ENCODE results near the gene MAPK8IP1. TPM values are rescaled to one million over a fixed set of nuclear protein-coding genes. Genes with fewer than 3 reads are reported as not detected.

Gene MAPK8IP1
- total RNA-seq, 2 donors from 2014 or later, result 9.5 to 10.4 TPM

GRCh38 chr11:45851228-45851627 lies 34.2 kb upstream of the MAPK8IP1 start:
- DNase-seq (ENCODE audit: low spot score), result no peak
- no peak for TF ChIP-seq CTCF (IDR thresholded peaks at IDR 0.05)
- H3K4me1 ChIP-seq (ENCODE audit: control insufficient read depth in 1 of 2, low read depth in 2 of 2), result peaks cover 48 to 86% of the 10 kb centered on the region in 2 donors
- H3K27me3 ChIP-seq (replicated peaks; ENCODE audit: insufficient read depth), result no peaks in the 10 kb centered on the region
- no peaks in the 10 kb centered on the region for H3K36me3 ChIP-seq
- no peak overlapping the region for H3K4me3 ChIP-seq
- ATAC-seq (ENCODE audit: insufficient number of reproducible peaks, low FRiP score, low read depth), result no peak
- no peaks in the 10 kb centered on the region for H3K9me3 ChIP-seq
- no peak overlapping the region for H3K27ac ChIP-seq

DNA sequence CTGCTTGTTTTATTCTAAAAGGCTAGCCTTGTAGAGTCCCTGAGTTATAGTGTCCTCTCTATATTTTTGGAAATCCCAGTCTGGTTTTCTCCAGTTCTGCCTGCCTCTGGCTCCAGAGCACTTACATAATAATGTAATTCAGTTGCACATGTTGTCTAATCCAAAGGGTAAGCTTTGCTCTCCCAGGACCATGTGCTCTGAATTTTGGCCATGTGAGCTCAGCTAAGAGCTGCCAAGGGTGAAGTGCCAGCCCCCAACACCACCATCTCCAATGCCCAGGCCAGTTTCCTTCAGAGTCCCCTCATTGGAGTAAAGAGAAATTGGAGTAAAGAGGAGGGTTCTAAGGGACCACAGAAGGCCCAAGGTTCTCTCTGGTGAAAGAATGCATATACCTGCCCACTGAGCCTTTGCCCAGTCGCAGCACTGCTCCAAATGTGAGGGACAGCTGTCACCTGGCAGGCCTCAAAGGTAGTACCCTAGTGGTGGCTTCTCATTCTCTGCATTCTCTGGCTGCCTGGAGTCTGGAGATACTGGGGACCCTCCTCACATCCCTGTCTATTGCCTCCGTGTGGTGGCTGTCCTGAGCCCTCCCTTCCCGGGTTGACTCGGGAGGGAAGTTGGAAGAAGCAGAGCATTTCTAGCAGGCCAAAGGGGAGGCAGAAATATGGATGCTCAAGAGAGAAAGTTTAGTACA lies 33.3 kb upstream of the MAPK8IP1 start:
- Histone ChIP-seq H3K27me3 (replicated peaks; ENCODE audit: insufficient read depth) (no peaks in the 10 kb centered on the region), H3K27ac (peak overlapping the region; percentile 13 to 31), H3K4me1 (ENCODE audit: control insufficient read depth in 1 of 2, low read depth in 2 of 2) (peaks cover 51 to 89% of the 10 kb centered on the region in 2 donors), H3K4me3 (no peak overlapping the region), H3K36me3 (no peaks in the 10 kb centered on the region), H3K9me3 (no peaks in the 10 kb centered on the region)
- ATAC-seq (ENCODE audit: insufficient number of reproducible peaks, low FRiP score, low read depth) (no peak), DNase-seq (ENCODE audit: low spot score) (no peak)
- TF ChIP-seq CTCF (IDR thresholded peaks at IDR 0.05), result no peak

GRCh38 chr11:45852712-45853101 lies 32.7 kb upstream of the MAPK8IP1 start:
- H3K4me3 ChIP-seq, result no peak overlapping the region
- no peak for DNase-seq (ENCODE audit: low spot score)
- no peak for TF ChIP-seq CTCF (IDR thresholded peaks at IDR 0.05)
- H3K4me1 ChIP-seq (ENCODE audit: control insufficient read depth in 1 of 2, low read depth in 2 of 2), result peaks cover 57 to 94% of the 10 kb centered on the region in 2 donors
- H3K9me3 ChIP-seq, result no peaks in the 10 kb centered on the region
- H3K27me3 ChIP-seq (replicated peaks; ENCODE audit: insufficient read depth), result no peaks in the 10 kb centered on the region
- peak overlapping the region in 1 of 2 donors; percentile 31 for H3K27ac ChIP-seq
- no peak for ATAC-seq (ENCODE audit: insufficient number of reproducible peaks, low FRiP score, low read depth)
- no peaks in the 10 kb centered on the region for H3K36me3 ChIP-seq

DNA sequence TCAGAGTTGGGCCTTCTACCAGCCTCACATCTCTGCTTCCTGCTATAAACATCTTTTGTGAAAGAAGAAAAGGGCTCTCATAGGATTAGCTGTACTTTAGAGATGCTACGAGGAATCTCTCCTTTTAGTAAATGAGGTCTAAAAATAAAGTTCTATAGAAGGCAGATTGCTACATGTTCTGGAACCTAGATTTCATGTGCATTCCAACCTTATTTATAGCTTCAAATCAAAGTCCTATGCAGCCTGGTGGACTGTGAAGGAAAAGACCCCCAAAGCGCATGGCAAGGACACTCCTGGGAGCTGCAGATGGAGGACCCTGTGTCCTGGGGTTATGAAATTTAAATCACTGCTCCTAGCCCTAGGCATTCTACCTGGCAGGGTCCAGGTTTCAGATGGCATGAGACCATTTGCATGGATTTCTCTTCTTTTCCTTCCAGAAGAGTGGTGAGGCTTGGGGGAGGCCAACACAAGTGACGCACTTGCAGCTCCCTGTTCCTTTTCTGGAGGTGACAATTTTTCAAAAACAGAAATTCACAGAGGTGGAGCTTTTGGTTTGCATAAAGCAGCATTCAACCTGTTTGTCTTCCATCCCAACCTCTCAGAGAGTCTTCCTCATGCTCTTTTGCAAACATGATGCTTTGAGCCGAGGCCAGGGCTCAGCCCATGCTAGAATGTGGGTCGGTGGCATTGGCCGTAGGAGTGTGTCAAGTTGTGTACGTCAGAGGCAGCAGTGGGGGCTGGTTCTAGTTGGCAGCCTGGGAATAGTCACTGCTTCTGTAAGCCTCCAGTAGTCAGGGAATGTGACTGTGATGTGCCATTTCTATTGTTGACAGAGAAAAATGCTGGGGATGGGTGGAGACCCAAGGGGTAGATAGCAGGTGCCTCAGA lies 31.9 kb upstream of the MAPK8IP1 start:
- Histone ChIP-seq H3K36me3 (peaks cover 1% of the 10 kb centered on the region), H3K4me1 (ENCODE audit: control insufficient read depth in 1 of 2, low read depth in 2 of 2) (peaks cover 60 to 99% of the 10 kb centered on the region in 2 donors), H3K9me3 (no peaks in the 10 kb centered on the region), H3K27me3 (replicated peaks; ENCODE audit: insufficient read depth) (no peaks in the 10 kb centered on the region), H3K4me3 (no peak overlapping the region), H3K27ac (peak overlapping the region in 1 of 2 donors; percentile 3)
- DNase-seq (ENCODE audit: low spot score) (no peak), ATAC-seq (ENCODE audit: insufficient number of reproducible peaks, low FRiP score, low read depth) (no peak)
- TF ChIP-seq CTCF (IDR thresholded peaks at IDR 0.05), result no peak

DNA sequence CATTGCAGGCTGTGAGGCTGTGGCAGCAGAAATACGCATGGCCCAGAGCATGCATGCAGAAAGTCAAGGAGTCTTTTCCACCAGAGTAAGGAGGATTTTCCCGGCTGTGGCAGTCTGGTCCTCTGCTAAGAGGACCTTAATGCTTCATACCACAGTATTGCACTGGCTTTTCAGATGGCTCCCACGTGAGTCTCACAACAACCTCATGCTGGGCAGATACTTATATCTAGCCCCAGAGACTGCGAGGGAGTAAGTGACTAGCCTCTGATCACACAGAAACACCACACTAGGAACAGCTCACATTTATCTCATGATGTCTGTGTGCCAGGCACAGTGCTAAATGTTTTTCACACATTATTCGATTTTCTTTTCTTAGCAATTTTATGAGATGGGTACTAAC lies 30.1 kb upstream of the MAPK8IP1 start:
- DNase-seq (ENCODE audit: low spot score), result no peak
- H3K9me3 ChIP-seq, result no peaks in the 10 kb centered on the region
- no peak for ATAC-seq (ENCODE audit: insufficient number of reproducible peaks, low FRiP score, low read depth)
- peaks cover 6% of the 10 kb centered on the region for H3K36me3 ChIP-seq
- TF ChIP-seq CTCF (IDR thresholded peaks at IDR 0.05), result no peak
- H3K4me3 ChIP-seq, result no peak overlapping the region
- H3K4me1 ChIP-seq (ENCODE audit: control insufficient read depth in 1 of 2, low read depth in 2 of 2), result peaks cover 54 to 99% of the 10 kb centered on the region in 2 donors
- H3K27ac ChIP-seq, result peak overlapping the region; percentile 64 to 79
- no peaks in the 10 kb centered on the region for H3K27me3 ChIP-seq (replicated peaks; ENCODE audit: insufficient read depth)
